Stimulated activated CD4-positive, alpha-beta T cell treated with anti-CD3 and anti-CD28 coated beads, Interleukin-12 subunit alpha, Interleukin-12 subunit beta, amount 100 ng/mL, for 4 hours (primary cell): ENCODE results near the gene IFI27.
"Not testable (repeated sequence)": the region's sequence is repeated elsewhere in the genome, so short reads cannot be mapped to it uniquely, and the experiment has no call there.

Source experiments
- DNase-seq: peaks from one replicate; pipeline ENCODE4 v3.0.0-alpha.2; 2020

The IFI27 gene

DNA sequence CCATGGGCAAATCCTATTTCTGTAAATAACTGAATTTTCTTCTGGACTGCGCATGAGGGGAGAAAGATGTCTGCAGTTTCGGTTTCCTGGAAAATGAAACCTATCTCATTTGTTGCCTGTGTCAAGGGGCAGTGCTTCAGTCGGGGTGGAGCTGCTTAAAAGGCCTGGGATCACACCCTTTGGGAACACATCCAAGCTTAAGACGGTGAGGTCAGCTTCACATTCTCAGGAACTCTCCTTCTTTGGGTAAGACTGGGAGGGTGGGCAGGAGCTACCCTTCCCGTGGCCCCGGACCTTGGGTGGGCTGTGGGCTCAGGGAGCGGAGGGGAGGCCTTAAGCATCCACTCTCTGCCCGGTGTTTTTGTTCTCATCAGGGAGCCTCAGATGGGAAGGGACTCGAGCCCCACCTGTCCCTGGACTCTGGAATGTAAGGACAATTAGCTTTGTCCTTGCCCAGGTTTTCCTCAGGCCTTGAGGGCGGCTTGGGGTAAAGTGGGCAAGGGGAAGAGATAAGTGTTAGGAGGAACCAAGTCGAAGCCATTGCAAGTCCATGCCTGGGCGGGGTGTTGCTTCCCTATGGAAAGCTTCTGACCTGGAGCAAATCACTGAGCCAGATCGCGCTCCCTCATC lies at the start of gene IFI27:
Gene IFI27 (plus strand): TSS at position 185 of the 630 bp plus-strand sequence.
- DNase-seq: no peak

DNA sequence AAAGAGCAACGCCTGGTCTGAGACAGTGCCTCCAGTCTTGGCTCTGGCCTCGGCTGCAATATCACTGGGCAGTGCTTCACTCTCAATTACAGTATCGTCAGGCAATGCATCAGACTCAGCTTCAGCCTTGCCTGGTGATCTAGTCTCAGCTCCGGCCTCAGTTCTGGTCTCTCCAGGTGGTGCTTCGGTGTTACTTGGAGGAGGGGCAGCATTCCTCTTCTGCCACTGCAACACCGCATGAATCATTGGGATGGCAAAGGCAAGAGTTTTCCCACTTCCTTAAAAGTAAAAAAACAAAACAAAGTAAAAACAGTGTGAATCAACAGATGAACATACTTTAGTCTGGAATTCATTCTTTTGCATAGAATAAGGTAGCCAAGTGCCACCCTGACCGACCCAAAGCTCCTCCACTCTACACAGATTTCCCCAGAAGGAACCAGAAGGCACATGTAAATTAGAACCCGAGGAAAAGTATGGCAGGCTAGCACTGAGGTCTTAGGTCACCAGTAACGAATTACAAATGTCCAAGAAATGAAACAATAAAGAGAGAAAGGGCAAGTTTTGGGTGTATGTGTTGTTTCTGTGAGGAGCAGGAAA lies 48.1 kb upstream of the IFI27 start:
- DNase-seq: no peak

DNA sequence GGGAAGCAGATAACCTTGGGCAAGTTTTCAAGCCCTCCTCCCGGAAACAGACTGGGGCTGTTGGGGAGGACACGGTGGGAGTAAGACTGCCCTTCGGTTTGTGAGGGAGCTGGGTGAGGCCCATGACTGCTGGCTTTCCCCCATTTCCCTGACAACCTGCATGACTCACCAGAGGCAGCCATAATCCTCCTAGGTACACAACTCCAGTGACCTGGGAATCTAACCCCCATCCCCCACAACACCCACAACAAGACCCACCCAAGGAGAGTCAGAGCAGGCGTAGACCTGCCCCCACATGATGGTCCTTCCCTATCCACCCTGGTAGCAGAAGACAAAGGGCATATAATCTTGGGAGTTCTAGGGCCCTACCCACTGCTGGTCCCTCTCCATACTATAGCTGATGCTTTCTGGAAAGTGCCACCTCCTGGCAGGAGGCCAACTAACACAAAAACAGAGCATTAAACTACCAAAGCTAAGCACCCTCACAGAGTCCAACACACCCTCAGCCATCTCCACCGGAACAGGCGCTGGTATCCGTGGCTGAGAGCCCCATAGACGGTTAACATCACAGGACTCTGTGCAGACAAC lies 44.4 kb upstream of the IFI27 start:
- DNase-seq: no peak

DNA sequence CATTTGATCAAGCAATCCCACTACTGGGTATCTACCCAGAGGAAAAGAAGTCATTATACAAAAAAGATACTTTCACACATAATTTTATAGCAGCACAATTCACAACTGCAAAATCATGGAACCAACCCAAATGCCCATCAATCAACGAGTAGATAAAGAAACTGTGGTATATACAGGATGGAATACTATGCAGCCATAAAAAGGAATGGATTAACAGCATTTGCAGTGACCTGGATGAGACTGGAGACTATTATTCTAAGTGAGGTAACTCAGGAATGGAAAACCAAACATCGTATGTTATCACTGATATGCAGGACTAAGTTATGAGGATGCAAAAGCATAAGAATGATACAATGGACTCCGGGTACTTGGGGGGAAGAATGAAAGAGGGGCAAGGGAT lies 38.5 kb upstream of the IFI27 start:
- not testable (repeated sequence) for DNase-seq

DNA sequence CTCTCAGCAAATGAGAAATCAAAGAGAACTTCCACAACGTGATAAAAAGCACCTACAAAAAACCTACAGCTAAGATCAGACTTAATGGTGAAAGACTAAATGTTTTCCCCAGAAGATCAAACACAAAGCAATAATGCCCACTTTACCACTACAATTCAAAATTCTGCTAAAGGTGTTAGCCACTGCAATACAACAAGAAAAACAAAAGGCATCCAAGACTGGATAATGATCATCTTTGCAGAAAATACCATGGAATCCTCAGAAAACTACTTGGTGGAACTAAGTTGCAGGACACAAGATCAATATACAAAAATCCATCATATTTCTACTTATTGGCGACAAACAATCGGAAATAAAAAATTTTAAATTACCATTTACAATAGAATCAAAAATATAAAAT lies 36.0 kb upstream of the IFI27 start:
- DNase-seq: no peak

DNA sequence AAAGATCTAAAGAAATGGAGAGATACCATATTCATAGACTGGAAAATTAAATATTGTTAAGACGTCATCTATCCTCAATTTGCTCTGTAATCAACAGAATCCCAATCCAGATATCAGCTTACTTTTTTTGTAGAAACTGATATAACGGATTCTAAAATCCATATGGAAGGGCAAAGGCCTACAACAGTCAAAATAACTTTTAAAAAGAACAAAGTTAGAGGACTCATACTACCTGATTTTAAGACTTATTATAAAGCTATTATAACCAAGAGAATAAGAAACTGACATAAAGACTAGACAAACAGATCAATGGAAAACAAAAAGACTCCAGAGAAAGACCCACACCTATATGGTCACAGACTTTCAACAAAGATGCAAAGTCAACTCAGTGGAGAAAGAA lies 35.5 kb upstream of the IFI27 start:
- DNase-seq: no peak

DNA sequence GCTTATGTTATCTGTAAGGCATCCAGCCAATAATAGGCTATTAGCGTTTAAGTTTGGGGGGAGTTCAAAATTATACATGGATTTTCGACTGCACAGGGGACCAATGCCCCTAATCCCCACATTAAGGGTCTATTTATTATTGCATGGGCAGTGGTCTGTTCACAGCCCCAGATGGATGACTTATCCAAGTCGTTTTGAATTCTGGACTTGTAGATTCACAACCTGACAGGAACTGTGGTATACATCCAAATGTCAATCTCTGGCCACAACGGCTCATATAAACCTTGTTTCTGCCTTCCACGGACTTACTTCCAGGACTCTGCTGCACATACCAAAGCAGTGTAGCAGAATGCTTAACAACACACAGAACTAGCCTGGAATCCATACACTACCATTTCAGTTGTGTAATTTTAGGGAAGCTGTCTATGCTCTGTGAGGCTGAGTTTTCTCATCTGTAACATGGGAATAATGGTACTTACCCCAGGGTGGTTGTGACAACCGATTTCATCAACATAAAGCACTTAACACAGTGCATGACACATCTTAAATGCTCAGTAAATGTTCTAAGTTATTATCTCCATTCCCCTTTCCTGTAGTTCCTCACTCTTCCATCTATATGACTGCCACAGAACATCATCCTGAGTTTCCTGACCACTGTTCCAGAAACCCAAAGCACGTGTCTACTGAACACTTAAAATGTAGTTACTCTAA lies 33.3 kb upstream of the IFI27 start:
- no peak for DNase-seq

DNA sequence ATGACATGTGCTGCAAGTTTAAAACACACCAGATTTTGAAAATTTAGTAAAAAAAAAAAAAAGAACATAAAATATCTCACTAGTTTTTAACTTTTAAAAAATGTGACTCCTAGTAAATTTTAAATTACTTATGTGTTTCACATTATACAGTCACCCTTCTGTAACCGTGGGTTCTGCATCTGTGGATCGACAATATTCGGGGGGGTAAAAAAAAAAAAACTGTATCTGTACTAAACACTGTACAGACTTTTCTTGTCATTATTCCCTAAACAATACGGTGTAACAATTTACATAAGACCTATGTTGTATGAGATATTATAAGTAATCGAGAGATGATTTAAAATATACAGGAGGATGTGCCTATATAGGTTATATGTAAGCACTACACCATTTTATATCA lies 32.7 kb upstream of the IFI27 start:
- DNase-seq: no peak

DNA sequence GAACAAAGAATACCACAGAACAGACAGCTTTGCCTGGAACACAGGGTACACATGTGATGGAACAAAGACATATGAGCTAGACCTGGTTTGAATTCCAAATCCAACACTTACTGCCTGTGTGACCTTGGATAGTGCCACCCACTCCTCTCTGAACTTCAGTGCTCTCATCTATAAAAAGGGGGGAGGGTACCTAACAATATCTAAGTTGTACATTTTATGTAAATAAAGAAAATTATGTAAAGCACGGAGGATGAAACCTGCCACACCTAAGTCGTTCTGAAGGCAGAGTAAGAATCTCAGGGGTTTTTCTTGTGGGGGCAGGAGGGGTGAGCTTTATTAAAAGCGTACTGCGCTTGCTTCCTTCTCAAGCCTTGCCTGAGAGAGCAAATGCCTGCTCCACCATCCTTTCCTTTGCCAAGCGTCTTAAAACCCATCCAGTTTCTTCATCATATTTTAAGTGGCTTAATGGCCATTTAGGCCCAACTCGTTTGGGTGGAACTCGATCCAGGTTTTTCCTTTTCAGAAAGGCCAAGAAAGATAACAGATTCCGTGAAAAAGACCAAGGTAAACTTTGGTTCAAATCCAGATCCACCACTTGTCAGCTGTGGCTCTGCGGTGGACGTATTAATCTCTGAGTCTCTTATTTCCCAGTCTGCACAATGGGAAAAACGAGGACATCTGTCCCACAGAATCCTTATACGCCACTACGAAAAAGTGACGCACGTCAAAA lies 30.5 kb upstream of the IFI27 start:
- no peak for DNase-seq

DNA sequence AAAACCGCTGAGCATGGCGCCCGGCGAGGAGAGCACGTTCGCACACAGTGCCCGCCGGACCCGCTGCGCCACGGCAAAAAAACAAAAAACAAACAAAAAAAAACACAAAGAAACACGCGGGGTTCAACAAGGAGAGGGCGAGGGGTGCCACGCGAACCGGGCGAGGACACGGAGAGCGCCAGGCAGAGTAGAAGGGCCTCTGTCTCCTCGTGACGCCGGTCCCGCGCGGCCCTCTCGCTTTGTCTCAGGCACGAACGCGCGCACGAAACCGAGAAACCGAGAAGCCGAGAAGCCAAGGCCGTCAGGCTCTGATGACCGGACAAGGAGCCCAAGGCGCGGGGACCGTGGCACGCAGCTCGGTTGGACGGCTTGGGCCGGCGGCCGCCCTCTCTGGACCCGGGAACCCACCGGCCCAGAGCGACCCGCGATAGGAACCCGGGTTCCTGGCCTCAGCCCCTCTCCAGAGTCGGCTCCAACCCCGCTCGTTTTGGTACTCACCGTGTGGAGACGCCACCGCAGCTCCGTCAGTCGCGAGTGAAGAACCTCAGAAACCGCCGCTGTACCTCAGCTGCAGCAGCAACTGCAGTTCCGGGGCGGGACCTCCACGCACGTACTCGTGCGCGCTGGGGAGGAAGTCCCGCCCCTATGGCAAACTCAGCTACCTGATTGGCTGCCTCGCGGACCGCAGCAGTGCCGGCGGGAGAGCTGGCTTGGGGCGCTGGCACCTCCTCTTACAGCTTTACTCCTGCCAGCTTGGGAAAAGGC lies 29.7 kb upstream of the IFI27 start, which contains the start of the genes DDX24 and IFI27L1:
Gene DDX24 (minus strand): TSS at position 582 of the 765 bp plus-strand sequence. CDS start 1,460 bp downstream, outside the sequence.
Gene IFI27L1 (plus strand): TSS at position 690 of the 765 bp plus-strand sequence. CDS start 15,628 bp downstream, outside the sequence.
- DNase-seq: peak; percentile 96

DNA sequence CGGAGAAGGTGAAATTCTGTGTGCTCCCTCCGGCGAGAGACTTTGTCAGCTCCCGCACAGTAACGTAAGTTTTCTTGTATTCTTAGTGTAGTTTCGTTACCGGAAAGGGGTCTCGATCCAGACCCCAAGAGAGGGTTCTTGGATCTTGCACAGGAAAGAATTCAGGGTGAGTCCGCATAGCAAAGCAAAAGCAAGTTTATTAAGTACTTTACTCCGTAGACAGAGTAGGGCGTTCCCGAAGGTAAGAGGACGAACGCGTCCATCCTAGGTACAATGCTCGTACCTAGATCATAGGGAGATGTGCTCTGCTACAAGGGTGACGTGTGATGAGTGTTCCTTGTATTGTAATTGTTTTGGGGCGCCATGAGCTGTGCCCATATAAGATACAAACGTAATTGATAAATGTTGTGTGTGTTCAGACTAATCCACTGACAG lies 29.1 kb upstream of the IFI27 start:
- no peak for DNase-seq

DNA sequence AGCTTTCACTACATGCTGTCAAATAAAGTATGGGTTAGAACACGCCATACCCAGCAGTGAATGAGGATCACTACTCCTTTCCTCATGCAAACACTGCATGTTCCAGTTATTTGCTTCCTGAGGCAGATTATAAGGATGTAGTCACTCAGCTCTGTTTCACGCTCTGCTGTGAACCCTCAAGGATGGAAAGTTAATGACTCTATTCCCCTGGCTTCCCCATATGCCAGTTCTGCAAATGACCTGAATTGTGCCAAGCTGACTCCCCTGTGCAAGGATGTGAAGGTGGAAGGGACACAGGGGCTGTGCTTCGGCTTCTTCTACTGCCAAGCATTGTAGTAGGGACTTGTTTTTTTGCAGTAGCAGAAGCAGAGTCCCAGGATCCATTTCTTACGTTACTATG lies 22.6 kb upstream of the IFI27 start:
- DNase-seq: no peak

DNA sequence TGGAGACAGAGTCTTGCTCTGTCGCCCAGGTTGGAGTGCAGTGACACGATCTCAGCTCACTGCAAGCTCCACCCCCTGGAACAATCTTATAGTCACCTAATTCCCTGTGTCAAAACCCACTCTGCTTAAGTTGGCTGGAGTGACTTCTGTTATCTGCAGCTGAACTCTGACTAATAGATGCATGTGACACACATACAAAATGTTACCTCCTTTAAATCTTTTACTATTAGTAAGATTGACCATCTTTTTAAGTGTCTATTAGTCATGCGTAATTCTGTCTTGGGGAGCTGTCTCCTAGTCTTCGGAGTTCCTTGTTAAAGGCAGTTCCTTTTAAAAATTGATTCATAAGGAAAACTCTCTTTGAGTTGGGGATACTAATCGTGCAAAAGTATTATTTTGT lies 22.0 kb upstream of the IFI27 start:
- DNase-seq: no peak

DNA sequence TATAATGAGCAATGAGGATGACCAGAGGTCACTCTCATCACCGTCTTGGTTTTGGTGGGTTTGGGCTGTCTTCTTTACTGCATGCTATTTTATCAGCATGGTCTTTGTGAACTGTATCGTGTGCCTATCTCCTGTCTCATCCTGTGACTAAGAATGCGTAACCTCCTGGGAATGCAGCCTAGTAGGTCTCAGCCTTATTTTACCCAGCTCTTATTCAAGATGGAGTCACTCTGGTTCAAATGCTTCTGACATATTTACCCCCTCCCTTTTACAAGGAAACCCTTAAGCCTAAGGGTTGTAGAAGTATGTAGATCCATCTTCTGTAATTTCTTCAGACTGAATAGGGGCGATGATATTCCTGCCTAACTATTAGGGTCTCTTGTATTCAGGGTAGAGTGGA lies 21.1 kb upstream of the IFI27 start:
- no peak for DNase-seq

DNA sequence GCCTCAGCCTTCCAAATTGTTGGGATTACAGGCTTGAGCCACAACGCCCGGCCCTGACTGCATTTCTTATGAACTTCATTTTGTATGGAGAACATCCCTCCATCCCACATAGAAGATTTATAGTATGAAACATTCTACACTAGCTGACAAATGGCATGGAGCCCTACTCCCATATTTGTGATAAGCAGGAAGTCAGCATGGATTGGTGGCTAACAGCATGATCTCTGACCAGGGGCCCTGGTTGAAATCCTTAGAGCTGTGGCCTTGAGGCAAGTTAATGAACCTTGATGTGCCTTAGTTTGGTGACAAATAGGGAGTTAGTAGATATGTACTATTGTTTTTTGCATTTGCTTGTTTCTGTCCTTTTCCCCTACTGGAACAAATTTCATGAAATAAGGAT lies 17.1 kb upstream of the IFI27 start:
- no peak for DNase-seq

DNA sequence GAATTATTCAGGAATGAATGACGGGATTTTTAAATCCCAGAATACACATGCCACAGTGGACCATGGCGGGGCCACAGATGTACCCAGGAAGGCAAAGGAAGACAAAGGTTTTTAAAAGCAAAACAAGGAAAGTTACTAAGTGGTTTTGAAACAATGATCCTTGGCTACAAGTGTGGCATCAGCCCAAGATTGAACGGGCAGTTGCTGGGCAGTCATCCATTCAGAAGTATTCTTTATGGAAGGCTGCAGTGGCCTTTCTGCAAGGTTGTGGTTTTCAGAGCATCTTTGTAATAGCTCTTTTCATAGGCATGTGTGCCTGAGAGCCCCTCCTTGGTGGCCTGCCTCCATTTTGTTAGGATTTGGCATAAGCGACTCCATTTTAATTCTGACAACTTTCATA lies 13.4 kb upstream of the IFI27 start:
- DNase-seq: no peak

DNA sequence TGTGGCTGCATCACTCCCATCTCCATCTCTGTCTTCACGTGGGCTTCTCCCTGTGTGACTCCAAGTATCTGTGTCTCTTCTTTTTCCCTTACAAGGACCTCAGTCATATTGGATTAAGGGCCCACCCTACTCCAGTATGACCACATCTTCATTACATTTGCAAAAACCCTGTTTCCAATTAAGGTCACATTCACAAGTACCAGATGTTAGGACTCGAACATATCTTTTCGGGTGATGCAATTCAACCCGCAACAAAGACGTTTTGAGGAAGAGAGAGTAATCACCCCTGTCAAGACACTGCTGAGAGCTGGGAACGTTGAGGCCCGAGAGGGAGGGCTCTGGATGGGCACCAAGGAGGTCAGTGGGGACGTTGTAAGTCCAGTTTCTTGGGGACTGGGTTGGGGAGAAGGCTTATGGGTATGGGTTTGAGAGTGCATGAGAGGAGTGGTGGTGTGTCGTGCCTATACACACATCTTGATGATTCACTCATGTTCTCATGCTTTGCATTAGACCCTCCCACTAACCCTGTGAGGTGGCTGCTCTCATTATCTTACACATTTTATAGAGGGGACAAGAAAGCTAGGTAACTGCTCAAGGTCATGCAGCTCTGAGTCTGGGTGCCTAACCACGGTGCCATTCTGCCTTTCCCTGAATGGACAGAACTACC lies 12.1 kb upstream of the IFI27 start:
- DNase-seq: no peak

DNA sequence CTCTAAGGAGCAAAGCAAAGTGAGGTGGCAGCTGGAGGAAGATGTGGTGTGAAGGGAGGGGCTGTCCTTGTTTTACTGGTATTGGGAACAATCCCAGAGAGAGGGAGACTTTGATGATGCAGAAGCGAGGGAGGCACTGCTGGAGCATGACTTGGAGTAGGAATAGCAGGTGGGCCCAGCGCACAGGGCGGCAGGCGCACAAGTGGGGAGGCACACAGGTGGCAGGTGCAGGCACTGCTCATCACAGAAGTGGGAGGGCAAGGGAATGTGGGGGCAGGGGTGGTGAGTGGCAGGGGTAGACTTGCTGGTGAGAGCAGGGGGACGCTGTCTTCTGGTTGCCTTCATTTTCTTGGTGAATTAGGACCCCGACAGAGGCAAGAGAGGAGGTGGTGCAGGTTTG lies 11.5 kb upstream of the IFI27 start:
- DNase-seq: no peak

DNA sequence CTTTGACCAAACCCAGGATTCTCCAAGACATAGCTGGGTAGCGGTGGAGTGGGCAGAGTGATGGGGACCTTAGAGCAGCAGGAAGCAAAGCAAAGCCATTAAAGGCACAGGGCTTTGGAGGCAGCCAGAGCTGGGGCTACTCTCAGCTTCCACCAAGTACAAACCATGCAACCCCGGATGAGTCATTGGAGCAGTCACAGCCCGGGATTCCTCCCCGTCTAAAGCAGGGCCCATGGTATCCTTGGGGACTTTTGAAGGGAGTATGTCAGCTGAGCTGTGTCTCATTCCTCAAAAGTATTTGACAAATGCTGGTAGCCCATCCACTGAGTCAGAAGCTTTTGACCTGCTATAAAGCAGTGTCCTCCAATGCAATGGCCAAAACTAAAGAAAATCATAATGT lies 9.7 kb upstream of the IFI27 start:
- no peak for DNase-seq

DNA sequence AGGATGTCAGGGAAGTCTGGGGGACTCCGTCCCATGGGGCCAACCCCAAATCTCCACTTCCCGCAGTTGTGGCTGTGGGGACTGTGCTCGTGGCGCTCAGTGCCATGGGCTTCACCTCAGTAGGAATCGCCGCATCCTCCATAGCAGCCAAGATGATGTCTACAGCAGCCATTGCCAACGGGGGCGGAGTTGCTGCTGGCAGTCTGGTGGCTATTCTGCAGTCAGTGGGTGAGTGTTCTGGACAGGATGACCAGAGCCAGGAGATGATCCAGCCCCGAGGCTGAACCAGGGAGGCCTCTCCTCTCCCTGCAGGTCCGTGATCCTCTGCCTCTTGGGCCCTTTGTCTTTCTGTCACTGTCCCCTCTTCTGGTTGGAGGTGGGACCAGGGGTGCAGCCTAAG lies 8.8 kb upstream of the IFI27 start:
- no peak for DNase-seq

DNA sequence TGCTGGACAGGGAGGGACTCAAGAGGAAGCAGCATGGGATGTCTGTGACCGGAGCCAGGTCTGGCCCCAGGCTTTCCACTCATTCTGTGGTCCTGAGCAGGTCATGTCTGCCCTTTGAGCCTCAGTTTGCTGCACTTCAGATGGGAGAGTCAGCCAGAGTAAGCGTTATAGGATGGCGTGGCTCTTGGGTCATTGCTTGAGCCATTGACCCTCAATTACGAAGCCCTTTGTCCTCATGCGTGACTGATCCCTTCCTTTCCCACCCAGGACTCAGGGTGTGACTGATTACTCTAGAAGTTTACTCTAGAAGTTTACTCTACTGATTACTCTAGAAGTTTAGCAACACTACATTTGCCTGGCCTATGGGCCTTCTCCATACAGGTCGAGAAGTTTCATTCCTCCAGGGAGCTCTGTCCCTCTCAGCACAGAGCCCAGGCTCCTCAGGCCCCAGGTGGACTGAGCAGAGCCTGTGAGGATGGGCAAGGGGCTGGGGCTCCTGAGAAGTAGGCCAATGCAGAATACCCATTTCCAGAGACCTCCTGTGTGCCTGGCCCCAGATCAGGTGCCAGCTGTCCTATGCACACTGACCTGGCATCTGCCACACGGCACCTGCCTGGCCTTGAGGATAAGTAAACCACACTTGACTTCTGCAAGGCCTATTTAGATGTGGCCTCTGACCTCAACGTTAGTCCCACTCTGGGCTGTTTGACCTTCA lies 7.6 kb upstream of the IFI27 start:
- DNase-seq: no peak
